Neural progenitor cell (in vitro differentiated cells): ENCODE results near the gene PRRT1B.

ENCODE experiments used
- EZH2 ChIP-seq: fragments of 200-600 bp; sonication (generic); IDR thresholded peaks from 2 replicates; pipeline ENCODE4 v1.6.1; 2017; ENCODE audit warnings: antibody characterized with exemption, mild to moderate bottlenecking, moderate library complexity
- TF ChIP-seq, protein P1 (sequence below): fragments of 200-600 bp; sonication (generic); IDR thresholded peaks from 2 replicates; pipeline ENCODE4 v1.5.1; 2017; ENCODE audit warnings: antibody characterized with exemption, mild to moderate bottlenecking

- TF ChIP-seq, protein P1, sequence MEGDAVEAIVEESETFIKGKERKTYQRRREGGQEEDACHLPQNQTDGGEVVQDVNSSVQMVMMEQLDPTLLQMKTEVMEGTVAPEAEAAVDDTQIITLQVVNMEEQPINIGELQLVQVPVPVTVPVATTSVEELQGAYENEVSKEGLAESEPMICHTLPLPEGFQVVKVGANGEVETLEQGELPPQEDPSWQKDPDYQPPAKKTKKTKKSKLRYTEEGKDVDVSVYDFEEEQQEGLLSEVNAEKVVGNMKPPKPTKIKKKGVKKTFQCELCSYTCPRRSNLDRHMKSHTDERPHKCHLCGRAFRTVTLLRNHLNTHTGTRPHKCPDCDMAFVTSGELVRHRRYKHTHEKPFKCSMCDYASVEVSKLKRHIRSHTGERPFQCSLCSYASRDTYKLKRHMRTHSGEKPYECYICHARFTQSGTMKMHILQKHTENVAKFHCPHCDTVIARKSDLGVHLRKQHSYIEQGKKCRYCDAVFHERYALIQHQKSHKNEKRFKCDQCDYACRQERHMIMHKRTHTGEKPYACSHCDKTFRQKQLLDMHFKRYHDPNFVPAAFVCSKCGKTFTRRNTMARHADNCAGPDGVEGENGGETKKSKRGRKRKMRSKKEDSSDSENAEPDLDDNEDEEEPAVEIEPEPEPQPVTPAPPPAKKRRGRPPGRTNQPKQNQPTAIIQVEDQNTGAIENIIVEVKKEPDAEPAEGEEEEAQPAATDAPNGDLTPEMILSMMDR = no peak
- TF ChIP-seq EZH2 = no peak
These were observed 6.7 kb downstream of the PRRT1B start for GRCh38 chr9:131552030-131552429.
